ENCODE results near the gene TRIM61.
"Not testable (repeated sequence)": the region's sequence is repeated elsewhere in the genome, so short reads cannot be mapped to it uniquely, and the experiment has no call there.

Gene TRIM61

DNA sequence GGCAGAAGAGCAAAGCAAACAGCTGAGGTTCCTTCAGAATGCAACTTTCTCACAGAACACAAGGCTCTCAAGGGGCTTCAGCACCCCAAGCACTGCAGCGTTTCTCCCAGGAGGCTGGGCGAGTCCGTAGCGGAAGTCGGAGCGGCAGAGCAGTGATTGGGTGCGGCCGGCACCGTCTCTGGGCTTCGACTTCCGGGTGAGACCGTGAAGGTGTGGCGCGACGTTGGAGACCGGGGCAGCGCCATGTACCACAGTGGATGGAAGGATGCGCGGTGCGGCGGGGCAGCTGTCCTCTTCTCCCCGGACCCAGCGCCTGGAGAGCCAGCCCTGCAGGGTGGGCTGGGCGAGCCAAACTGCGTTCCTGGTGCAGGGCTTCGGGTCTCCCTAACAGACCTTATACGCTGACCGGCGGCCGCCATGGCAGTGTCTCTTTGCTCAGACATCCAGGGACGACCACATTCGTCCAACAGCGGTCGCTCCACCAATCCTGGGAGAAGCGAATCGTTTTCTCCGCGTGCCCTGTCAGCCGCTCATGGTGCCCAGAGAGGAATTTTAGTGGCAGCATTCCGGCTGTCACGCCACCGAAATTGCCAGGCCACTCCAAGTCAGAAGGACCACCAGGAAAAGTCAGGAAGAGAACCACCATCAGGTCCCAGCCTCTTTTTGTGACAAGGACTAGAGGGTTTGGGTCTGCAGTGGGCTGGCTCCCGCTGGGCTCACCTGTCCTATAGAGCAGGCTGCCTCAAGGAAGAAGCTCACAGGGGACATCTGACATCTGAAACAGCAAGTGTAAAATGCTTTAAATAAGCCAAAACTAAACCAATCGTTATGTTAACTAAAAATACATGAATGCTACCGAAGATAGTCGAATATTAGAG is 20.5 kb downstream of the TRIM61 start:
- no peak for DNase-seq (ENCODE audit: low read depth, low spot score)

DNA sequence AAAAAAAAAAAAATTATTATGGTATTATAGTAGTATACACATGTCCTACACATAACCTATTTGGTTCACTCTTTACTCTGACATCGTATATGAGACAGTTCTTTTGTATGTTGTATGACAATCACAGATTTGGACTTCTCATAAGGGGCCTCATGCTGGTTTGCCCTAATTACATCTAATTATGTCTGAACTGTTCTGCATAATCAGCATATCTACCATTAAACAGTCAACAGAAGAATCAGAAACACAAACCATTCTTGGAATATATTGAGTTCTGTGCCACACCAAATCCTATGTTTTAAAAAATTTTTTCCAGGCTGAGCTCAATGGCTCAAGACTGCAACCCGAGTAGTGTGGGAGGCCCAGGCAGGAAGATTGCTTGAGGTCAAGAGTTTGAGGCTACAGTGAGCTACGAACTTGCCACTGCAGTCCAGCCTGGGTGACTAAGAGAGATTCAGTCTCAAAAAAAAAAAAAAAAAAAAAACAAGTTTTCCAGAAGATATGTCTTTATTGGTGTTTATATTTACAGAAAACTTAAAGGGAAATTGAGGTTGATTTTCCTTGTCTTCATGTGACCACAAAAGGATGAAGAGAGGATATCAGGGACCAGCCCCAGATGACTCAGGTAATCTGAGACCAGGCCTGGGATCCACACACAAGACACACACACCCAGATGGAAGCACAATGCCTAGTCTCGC is 22.2 kb downstream of the TRIM61 start:
- no peak for DNase-seq (ENCODE audit: low read depth, low spot score)

DNA sequence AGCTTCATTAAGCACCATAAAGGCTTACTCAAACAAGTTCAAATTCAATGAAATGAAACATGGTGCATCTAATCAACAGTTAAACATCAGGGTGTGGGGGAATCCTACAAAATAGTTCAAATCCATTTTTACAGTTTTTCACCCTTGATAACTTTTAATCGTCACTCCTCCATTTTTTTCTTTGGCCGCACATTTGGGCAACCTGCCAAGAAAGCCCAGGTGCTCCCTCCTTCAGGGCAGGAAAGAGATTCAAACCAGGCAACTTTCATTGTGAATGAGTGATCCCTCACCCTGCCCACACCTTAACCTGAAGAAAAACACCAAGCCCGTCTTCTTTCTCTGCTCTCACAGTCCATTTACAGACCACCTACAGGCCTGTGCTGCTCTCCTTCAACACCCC is 24.9 kb downstream of the TRIM61 start:
- DNase-seq (ENCODE audit: low read depth, low spot score) = no peak

DNA sequence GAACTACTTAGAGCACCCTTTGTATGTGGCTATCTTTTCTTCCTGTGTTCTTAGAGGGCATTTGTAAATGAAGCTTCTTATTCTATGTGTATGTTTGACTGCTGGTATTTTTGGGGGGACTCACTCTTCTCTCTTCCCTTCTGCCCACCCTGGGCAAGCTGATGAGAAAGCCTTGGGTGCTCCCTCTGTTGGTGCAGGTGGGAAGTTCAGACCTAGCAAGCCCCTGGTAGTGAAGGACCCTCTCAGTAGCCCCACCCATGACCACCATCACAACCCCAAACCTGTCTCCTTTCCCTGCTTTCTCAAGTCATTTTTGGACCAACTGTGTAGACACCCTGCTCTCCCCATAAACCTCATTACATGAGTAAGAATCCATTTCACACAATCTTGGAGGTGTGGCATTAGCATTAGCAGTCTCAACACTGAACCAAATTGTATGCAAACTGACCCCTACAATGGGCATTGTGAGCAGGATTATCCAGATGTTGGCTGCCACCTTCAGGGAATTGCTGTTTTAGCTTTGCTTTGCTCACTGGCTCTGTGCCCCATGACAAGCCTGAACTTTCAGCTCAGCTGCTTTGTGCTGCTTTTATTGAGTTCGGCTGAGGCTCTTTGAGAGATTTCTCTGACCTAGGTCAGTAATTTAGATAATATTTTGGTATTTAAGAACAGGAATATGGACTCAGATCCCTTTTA is 27.9 kb downstream of the TRIM61 start:
- no peak for DNase-seq (ENCODE audit: low read depth, low spot score)

DNA sequence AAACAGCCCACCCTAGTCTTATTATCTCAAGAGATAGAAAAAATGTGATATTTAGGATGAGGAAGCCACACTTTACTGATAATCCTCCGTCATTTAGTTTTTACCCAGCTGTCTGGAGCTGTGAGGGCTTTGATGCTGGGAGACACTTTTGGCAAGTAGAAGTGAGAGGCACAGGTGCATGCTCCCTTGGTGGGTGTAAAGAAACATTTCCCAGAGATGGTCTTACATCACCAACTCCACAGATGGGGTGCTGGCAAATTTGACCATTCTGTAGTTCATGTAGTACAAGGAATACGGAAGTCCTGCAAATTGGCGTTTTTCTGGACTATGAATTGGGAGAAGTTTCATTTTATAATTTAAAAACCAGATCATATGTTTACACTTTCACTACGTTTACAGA is 28.5 kb downstream of the TRIM61 start:
- no peak for DNase-seq (ENCODE audit: low read depth, low spot score)

DNA sequence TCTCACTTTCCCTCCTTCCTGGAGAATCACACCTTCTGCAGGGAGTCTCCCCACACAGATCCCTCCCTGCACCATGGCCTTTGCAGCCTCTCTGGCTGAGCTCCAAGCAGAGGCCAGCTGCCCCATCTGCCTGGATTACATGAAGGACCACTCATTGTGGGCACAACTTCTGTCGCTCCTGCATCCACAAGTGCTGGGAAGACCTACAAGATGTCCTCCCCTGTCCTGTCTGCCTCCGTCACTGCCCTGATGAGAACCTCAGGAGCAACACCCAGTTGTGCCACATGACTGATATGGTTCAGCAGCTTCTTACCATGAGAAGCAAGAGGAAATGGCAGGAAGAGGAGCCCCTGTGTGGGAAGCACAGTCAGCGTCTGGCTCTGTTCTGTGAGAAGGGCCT is 29.5 kb downstream of the TRIM61 start:
- DNase-seq (ENCODE audit: low read depth, low spot score) = not testable (repeated sequence)

DNA sequence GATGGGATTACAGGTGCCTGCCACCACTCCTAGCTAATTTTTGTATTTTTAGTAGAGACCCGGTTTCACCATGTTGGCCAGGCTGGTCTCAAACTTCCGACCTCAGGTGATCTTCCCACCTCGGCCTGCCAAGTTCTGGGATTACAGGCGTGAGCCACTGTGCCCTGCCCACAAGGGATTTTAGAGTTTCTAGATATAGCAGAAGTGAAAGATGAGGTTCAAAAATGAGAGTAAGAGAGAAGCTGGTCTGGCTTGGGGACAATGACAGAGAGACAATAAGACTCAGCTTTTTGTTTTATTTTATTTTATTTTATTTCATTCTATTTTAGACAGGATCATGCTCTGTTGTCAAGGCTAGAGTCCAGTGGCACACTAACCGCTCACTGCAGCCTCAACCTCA is 30.6 kb downstream of the TRIM61 start:
- DNase-seq (ENCODE audit: low read depth, low spot score) = no peak

DNA sequence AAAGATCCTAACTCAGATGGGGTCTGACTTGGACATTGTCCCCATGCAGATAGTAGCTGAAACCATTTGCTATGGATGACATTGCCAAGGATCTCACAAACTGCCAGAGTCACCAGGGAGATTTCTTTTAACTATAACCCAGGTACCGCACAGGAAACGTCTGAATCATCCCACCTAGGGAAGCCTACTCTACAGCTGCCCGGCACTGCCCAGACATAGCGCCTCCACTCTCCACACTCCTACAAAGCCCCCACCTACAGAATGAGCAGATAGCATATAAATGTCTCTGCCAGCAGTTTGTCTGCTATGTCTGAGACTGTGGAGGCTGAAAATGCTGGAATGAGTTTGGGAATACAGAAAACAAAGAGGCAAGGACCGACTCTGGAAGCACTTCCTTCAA is 32.3 kb downstream of the TRIM61 start:
- no peak for DNase-seq (ENCODE audit: low read depth, low spot score)

DNA sequence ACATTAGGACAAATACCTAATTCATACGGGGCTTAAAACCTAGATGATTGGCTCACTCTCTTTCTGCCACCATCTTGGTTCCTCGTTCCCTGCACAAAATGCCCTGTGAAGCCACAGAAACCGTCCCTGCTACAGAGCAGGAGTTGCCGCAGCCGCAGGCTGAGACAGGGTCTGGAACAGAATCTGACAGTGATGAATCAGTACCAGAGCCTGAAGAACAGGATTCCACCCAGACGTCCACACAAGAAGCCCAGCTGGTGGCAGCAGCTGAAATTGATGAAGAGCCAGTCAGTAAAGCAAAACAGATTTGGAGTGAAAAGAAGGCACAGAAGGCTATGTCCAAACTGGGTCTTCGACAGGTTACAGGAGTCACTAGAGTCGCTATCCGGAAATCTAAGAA is 34.3 kb downstream of the TRIM61 start:
- no peak for DNase-seq (ENCODE audit: low read depth, low spot score)

DNA sequence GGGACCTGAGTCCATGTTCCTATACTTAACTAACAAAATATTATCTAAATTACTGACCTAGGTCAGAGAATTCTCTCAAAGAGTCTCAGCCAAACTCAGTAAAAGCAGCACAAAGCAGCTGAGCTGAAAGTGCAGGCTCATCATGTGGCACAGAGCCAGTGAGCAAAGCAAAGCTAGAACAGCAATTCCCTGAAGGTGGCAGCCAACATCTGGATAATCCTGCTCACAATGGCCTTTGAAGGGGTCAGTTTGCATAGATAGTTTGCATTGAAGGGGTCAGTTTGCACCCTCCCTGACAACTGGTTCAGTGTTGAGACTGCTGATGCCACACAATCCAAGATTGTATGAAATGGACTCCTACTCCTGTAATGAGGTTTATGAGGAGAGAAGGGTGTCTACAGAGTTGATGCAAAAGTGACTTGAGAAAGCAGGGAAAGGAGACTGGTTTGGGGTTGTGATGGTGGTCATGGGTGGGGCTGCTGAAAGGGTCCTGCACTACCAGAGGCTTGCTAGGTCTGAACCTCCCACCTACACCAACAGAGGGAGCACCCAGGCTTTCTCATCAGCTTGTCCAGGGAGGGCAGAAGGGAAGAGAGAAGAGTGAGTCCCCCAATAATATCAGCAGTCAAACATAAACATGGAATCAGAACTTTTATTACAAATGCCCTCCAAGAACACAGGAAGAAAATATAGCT is 39.7 kb downstream of the TRIM61 start:
- DNase-seq (ENCODE audit: low read depth, low spot score) = no peak

DNA sequence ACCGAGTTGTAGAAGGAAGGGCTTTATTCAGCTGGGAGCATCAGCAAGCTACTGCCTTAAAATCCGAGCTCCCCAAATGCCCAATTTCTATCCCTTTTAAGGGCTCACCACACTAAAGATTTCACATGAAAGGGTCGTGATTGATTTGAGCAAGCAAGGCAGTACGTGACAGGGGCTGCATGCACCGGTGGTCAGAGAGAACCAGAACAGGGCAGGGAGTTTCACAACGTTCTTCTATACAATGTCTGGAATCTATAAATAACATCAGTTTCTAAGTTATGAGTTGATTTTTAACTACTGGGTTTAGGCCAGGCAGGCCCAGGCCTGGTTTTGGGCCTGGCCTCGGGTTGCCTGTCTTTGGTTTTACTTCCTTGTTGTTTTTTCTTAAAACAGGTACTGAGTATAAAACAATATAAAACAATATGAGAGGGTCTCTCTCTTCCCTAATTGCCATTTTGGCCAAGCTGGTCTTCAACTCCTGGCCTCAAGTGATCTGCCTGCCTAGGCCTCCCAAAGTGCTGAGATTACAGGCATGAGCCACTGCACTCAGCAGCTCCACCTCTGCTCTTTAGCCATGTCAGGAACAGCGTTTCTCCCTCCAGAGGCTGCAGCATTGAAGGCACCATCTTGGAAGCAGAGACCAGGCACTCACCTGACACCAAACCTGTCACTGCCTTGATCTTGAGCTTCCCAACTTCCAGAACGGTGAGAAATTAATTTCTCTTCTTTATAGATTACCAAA is 41.4 kb downstream of the TRIM61 start:
- not testable (repeated sequence) for DNase-seq (ENCODE audit: low read depth, low spot score)

DNA sequence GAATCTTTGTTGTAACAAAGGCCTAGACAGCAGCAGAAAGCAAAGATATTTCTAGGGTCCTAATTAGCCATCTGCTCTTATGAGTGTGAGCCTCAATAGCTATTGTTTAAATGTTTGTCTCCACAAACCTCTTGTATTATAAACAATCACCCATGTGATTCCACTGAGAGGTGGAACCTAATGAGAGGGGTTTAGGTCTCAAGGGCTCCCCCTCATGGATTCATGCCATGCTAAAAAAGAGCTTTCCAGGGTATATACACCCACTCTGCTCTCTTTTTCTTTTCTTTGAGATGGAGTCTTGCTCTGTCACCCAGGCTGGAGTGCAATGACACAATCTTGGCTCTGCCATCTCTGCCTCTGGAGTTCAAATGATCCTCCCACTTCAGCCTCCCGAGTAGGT is 42.1 kb downstream of the TRIM61 start:
- no peak for DNase-seq (ENCODE audit: low read depth, low spot score)

DNA sequence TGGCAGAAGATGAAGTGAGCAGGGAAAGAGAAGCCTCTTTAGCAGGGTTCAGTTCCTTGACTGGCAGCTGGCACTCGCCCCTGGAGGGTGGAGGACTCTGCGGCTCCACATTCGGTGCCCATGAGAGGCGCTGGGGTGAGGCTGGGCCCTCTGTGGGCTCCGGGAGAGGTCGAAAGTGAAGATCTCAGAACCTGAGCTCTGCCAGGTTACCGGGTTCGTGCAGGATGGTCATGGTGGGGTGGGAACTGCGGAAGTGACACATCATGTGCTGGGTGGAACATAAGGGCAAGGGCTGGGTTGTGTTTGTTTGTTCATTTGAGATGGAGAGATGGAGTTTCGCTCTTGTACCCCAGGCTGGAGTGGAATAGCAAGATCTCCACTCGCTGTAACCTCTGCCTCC is 44.2 kb downstream of the TRIM61 start:
- no peak for DNase-seq (ENCODE audit: low read depth, low spot score)

DNA sequence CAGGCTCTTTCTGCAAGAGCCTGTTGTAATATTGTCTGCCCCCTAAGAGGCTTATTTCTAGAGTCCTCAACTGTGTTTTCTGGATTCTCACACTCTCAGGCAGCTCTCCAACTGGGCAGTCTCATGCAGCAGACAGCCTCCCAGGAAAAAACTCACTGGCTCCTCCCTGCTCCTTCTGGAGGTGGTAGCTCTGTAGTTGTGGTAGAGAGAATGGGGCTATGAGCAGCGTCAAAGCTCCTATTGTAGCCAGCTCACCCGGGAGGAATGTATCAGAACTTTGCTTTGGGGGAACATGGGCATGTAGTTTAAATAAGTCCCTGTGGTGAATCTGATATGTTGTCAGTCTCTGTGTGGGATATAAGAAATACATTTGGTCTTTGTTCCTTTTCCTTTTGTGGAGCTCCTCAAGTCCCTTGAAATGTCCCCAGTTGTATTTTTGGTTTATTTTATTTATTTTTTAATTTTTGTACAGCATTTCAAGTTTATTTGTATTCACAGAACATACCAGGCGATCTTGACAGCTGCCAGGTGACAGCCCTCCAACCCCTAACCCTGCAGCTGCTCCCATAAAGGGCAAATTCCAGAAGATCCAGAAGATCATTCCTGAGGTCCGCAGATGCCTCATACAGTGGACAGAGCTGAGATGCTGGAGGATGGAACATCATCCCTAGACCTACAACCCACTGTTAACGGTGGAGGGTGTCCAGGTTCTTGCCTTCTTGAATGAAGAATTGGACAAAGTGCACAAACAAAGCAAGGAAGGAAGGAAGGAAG is 45.7 kb downstream of the TRIM61 start:
- no peak for DNase-seq (ENCODE audit: low read depth, low spot score)

DNA sequence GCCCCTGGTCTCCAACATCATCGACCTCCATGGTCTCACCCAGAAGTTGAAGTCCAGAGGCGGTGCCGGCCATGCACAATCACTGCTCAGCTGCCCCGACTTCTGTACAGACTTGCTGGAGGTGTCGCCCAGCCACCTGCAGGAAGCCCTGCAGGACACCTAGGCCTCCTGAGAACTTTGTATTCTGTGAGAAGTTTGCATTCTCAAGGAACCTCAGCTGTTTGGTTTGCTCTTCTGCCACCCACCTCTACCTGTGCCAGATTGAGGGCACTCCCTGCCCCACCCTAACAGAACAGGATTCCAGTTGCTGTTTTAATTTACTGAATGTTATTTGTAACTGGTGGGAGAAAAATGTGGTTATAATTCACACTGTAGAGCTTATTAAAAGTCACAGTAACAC is 46.8 kb downstream of the TRIM61 start:
- DNase-seq (ENCODE audit: low read depth, low spot score) = no peak

DNA sequence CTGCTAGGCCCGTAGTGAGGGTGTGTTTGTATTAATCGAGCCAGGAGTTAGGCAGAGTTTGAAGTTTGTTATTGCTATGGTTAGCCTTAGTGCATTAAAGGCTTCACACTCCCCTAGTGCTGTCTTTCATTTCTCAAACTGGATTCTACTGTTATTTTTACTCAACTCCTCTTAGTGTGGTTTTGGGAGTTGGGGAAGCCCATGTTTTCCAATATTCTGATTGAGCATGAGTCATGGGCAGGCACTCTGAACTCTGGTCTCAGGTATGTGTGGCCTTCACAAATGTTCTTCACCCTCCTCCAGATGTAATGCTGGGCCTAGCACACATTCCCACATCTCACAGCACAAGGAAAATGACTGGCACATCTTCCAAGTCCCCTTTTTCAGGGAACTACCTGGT is 50.4 kb downstream of the TRIM61 start:
- DNase-seq (ENCODE audit: low read depth, low spot score) = not testable (repeated sequence)

DNA sequence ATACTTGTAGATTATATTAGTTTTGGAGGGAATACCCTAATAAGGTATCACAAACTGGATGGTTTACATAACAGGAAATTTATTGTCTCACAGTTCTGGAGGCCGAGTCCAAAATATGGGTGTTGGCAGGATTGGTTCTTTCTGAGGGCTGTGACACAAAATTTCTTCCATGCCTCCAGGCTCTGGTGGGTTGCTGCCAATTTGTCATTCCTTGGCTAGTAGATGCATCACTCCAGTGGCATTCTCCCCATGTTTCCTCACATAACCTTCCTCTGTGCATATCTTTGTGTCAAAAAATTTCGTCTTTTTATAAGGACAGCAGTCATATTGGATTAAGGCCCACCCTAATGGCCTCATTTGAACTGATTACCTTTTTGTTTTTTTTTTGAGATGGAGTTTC is 51.2 kb downstream of the TRIM61 start:
- no peak for DNase-seq (ENCODE audit: low read depth, low spot score)

DNA sequence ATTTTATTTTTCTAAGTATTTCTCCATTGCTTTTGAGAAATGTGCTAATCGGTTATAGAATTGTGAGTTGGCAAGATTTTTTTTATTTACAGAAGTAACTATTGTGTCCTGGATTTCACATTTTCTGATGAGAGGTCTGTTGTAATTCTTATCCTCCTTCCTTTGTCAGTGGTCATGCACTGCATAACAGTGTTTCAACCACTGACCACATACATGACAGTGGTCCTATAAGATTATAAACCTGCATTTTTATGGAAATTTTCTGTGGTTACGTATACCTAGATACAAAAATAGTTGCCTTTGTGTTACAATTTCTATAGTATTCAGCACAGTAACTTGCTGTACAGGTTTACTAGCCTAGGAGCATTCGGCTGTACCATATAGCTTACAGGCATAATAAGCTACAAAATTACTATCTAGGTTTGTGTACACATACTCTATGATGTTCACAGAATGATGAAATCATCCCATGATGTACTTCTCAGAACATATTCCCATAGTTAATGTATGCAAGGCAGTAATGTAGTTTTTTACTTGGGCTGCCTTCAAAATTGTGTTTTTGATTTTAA is 52.7 kb downstream of the TRIM61 start:
- no peak for DNase-seq (ENCODE audit: low read depth, low spot score)

DNA sequence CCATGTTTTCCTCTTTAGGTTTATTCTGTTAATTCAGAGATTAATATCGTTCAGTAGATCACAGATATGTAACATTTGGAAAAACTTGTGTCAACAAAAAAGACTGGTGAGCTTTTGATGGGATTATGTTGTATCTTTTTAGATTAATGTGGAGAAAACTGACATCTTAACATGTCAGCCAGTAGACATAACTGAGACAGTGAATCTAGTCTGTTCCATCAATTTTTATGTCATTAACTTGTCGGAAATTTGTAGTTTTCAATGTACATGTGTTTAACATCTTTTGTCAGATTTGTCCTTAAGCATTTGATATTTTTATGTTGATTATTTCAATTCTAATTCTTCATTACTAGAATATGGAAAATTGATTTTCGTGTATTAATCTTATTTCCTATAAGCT is 58.5 kb downstream of the TRIM61 start:
- DNase-seq (ENCODE audit: low read depth, low spot score) = no peak
